Prostate gland (tissue), 2 donors: ENCODE results near the gene SUPT3H. TPM values are rescaled to one million over a fixed set of nuclear protein-coding genes. Genes with fewer than 3 reads are reported as not detected.

ENCODE experiments used
- DNase-seq: peaks from one replicate; pipeline ENCODE4 v3.0.0-alpha.2; 2019; ENCODE audit warnings: low spot score
- H3K27ac ChIP-seq, 2 donors: fragments of 200-600 bp; sonication (generic); 2 replicates each; pipeline ENCODE4 v1.5.1; 2017 to 2019
- H3K27me3 ChIP-seq: fragments of 200-600 bp; sonication (generic); replicated peaks from 2 replicates; pipeline ENCODE4 v1.5.1; 2019; ENCODE audit not compliant: insufficient read depth
- H3K36me3 ChIP-seq, 2 donors: fragments of 200-600 bp; sonication (generic); 1 replicate in 1 of 2; 2 replicates in 1 of 2; pipeline versions ENCODE4 v1.5.1 to v1.8.1; 2017 to 2019
- H3K4me1 ChIP-seq: fragments of 200-600 bp; sonication (generic); replicated peaks from 2 replicates; pipeline ENCODE4 v1.5.1; 2019
- H3K4me3 ChIP-seq, 2 donors: fragments of 200-600 bp; sonication (generic); 2 replicates each; pipeline ENCODE4 v1.5.1; 2017 to 2019
- H3K9me3 ChIP-seq: fragments of 200-600 bp; sonication (generic); 2 replicates; pipeline ENCODE4 v1.5.1; 2017
- POLR2A ChIP-seq: fragments of 450-650 bp; IDR thresholded peaks from one replicate; pipeline ENCODE4 v1.6.1; 2016; ENCODE audit warnings: antibody characterized with exemption, mild to moderate bottlenecking
- POLR2AphosphoS5 ChIP-seq: sonication (generic); formaldehyde crosslinking; IDR thresholded peaks from one replicate; pipeline ENCODE4 v1.6.1; 2017; ENCODE audit warnings: antibody characterized with exemption
- WGBS: methylation state at CpG from one replicate; pipeline ENCODE4 v1.1.5; 2018; 5-methylcytosine and 5-hydroxymethylcytosine counted together
- intact Hi-C: fragments of 100-400 bp; cut with DNase I; formaldehyde crosslinking; loops from one replicate; pipeline ENCODE4 v1.14.2; 2022
- total RNA-seq, 2 donors: library from RNA; depleted of rRNA; stranded (reverse); fragments of >200 nt; gene quantifications; one replicate each; pipeline ENCODE4 v1.1.0, GENCODE V29; 2016
- TF ChIP-seq, protein P1 (sequence below), 4 experiments: fragments of 200-600 bp in 2 of 4; fragments of 450-650 bp in 2 of 4; sonication (generic) in 2 of 4; IDR thresholded peaks; 1 replicate in 3 of 4; 2 replicates in 1 of 4; pipeline ENCODE4 v1.5.1; 2016 to 2019; ENCODE audit warnings: antibody characterized with exemption in 4 of 4, mild to moderate bottlenecking in 2 of 4, moderate library complexity in 2 of 4

Gene SUPT3H
- total RNA-seq, 2 donors from 2014 or later: 4.6 to 13.1 TPM

DNA sequence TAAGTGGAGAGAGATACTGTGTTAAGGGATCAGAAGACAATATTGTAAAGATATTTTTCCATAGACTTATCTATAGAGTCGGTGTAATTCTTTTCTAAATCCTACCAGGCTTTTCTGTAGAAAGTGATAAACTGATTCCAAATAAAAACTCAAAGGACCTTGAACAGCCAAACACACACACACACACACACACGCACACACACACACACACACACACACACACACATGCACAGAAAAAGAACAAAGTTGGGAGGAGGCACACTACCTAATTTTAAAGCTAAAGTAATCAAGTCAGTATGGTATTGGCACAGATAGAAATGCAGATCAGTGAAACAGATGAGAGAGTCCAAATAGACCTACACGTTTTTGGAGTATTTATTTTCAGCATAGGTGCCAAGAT lies 534.0 kb downstream of the SUPT3H start:
- no peak overlapping the region for H3K27ac ChIP-seq
- no peak overlapping the region for H3K4me3 ChIP-seq
- no peaks in the 10 kb centered on the region for H3K9me3 ChIP-seq
- no peaks in the 10 kb centered on the region for H3K27me3 ChIP-seq
- intact Hi-C loops: no loop called here
- no peaks in the 10 kb centered on the region for H3K4me1 ChIP-seq
- H3K36me3 ChIP-seq: no peaks in the 10 kb centered on the region
- 58% methylated on average over 3 of the region's 3 CpGs for WGBS
- no peak for DNase-seq
- no peak for TF ChIP-seq POLR2AphosphoS5
- TF ChIP-seq POLR2A: no peak
- TF ChIP-seq, protein P1, sequence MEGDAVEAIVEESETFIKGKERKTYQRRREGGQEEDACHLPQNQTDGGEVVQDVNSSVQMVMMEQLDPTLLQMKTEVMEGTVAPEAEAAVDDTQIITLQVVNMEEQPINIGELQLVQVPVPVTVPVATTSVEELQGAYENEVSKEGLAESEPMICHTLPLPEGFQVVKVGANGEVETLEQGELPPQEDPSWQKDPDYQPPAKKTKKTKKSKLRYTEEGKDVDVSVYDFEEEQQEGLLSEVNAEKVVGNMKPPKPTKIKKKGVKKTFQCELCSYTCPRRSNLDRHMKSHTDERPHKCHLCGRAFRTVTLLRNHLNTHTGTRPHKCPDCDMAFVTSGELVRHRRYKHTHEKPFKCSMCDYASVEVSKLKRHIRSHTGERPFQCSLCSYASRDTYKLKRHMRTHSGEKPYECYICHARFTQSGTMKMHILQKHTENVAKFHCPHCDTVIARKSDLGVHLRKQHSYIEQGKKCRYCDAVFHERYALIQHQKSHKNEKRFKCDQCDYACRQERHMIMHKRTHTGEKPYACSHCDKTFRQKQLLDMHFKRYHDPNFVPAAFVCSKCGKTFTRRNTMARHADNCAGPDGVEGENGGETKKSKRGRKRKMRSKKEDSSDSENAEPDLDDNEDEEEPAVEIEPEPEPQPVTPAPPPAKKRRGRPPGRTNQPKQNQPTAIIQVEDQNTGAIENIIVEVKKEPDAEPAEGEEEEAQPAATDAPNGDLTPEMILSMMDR (IDR thresholded peaks at IDR 0.05): no peak

DNA sequence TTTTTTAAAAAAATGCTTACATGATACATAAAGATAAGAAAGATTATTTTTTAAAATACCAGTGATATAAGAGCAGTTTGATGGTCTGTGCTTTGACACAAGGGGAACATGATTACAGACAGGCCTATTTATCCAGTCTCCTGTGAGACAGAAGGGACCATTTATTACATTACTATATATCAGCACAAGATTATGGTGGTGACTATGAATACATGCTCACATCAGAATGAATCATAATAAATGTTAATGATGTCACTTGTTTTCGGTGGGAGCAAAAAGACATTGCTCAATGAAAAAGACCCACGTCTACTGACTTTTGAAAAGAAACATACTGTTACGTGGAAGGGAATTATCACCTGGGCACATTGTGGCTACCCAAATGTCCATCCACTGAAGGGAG lies 535.1 kb downstream of the SUPT3H start:
- Histone ChIP-seq H3K4me1 (no peaks in the 10 kb centered on the region), H3K27ac (no peak overlapping the region), H3K27me3 (no peaks in the 10 kb centered on the region), H3K36me3 (no peaks in the 10 kb centered on the region), H3K9me3 (no peaks in the 10 kb centered on the region), H3K4me3 (no peak overlapping the region)
- intact Hi-C loops: no loop called here
- WGBS: 96% methylated on average over 3 of the region's 3 CpGs
- DNase-seq: no peak
- TF ChIP-seq, protein P1 (IDR thresholded peaks at IDR 0.05): no peak
- no peak for TF ChIP-seq POLR2A
- no peak for TF ChIP-seq POLR2AphosphoS5

DNA sequence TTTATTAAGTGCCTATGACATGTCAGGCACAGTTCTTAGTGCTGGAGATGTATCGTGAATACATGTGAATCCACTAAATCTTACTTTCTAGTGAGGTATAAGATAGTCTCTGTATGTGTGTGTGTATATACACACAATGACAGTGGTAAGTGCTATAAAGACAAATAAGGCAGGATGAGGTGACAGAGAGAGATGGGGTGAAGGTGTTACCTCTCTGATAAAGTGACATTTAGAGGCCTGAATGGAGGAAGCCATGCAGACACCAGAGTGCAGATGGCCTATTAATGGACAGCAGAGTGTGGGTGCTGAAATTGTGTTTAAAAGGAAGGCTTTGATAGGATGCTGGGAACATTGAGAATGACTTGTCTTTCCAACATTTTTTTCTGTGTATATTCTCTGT lies 535.9 kb downstream of the SUPT3H start:
- no peak for DNase-seq
- H3K36me3 ChIP-seq: no peaks in the 10 kb centered on the region
- H3K9me3 ChIP-seq: no peaks in the 10 kb centered on the region
- no peak overlapping the region for H3K4me3 ChIP-seq
- TF ChIP-seq POLR2AphosphoS5 (no peak), POLR2A (no peak)
- TF ChIP-seq, protein P1 (IDR thresholded peaks at IDR 0.05): no peak
- no peaks in the 10 kb centered on the region for H3K4me1 ChIP-seq
- intact Hi-C loops: no loop called here
- 90% methylated on average over 1 of the region's 1 CpG for WGBS
- H3K27ac ChIP-seq: no peak overlapping the region
- no peaks in the 10 kb centered on the region for H3K27me3 ChIP-seq

DNA sequence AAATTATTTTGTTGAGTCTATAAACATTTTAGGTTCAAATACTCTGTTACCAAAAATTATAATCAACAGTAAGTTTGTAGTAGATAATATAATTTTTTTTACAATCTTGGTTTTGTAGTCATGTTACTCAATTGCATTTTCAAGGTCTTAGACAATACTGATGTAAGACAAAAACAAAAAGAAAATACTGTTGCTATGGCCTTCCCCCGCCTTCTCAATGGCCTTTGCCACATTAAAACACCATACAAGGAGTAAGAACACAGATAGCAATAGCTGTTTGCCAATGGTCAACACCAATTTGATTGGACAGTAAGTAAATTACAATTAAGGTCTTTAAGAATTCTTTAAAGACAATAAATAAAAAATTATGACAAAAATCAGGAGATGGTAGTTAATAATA lies 540.0 kb downstream of the SUPT3H start:
- TF ChIP-seq, protein P1 (IDR thresholded peaks at IDR 0.05): no peak
- TF ChIP-seq POLR2AphosphoS5 (no peak), POLR2A (no peak)
- no peaks in the 10 kb centered on the region for H3K4me1 ChIP-seq
- H3K27me3 ChIP-seq: no peaks in the 10 kb centered on the region
- DNase-seq: no peak
- no peak overlapping the region for H3K4me3 ChIP-seq
- H3K9me3 ChIP-seq: no peaks in the 10 kb centered on the region
- intact Hi-C loops: no loop called here
- no peak overlapping the region for H3K27ac ChIP-seq
- no peaks in the 10 kb centered on the region for H3K36me3 ChIP-seq
- WGBS: 100% methylated on average over 1 of the region's 1 CpG

DNA sequence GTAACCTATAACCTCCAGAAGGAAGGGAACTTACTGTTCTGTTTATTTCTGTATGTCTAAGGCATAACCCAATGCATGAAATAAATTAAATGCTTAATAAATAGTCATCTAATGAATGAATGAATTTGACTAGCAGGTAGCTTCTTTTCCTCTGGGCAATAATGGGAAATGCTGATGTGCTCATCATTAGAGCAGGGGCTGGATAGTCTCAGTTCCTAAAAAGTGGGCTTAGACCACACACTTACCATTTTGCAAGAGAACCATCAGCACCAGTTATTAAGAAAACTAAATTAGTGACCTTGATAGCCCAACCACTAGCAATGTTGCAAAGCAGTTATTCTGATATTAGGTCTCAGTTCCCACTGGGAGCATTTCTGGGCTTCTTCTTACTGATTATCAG lies 540.5 kb downstream of the SUPT3H start:
- no peaks in the 10 kb centered on the region for H3K9me3 ChIP-seq
- no peak overlapping the region for H3K27ac ChIP-seq
- H3K36me3 ChIP-seq: no peaks in the 10 kb centered on the region
- no peaks in the 10 kb centered on the region for H3K4me1 ChIP-seq
- no peaks in the 10 kb centered on the region for H3K27me3 ChIP-seq
- no peak overlapping the region for H3K4me3 ChIP-seq
- no peak for DNase-seq
- TF ChIP-seq POLR2A (no peak), POLR2AphosphoS5 (no peak)
- TF ChIP-seq, protein P1 (IDR thresholded peaks at IDR 0.05): no peak
- intact Hi-C loops: no loop called here
